Measurements from ENCODE around the gene KCNJ11.

KCNJ11 gene

GRCh38 chr11:17416492-17416891, 28.0 kb upstream of the KCNJ11 start:
- no peak for TF ChIP-seq POLR2A (IDR thresholded peaks at IDR 0.05; ENCODE audit: low read depth, low read length)
- no peak for TF ChIP-seq TAF1 (IDR thresholded peaks at IDR 0.05; ENCODE audit: borderline replicate concordance, low read depth, low read length)
- TF ChIP-seq POLR2AphosphoS5 (IDR thresholded peaks at IDR 0.05; ENCODE audit: low read depth, low read length): no peak
- FAIRE-seq (no peak), DNase-seq (ENCODE audit: insufficient read length) (no peak)

DNA sequence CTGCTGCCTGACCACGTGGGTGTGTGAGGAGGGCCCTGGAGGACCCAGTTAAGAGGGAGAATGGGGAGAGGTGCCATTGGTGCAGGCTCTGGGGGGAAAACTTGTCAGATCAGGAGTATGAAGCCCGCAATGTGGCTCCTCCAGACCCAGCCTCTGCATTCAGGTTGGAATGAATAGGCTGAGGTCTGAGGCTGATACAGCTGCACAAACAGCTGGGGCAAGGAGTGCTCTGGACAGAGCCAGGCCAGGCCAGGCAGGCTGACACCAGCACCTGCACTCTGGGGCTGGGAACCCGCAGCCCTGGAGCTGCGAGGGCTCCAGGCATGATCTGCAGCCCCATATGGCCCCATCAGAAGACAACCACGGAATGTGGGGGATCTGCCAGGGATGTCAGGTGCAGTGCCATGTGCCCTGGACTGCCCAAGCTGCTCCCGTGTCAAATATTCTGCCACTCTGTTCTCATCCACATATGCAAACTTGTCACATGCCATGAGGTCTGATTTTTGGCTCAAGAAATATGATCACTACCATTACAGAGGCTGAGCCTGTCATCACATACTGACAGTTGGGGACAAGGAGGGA, 27.2 kb upstream of the KCNJ11 start:
- TF ChIP-seq POLR2AphosphoS5 (IDR thresholded peaks at IDR 0.05; ENCODE audit: low read depth, low read length) (no peak), POLR2A (IDR thresholded peaks at IDR 0.05; ENCODE audit: low read depth, low read length) (no peak), TAF1 (IDR thresholded peaks at IDR 0.05; ENCODE audit: borderline replicate concordance, low read depth, low read length) (no peak)
- FAIRE-seq (no peak), DNase-seq (ENCODE audit: insufficient read length) (no peak)

DNA sequence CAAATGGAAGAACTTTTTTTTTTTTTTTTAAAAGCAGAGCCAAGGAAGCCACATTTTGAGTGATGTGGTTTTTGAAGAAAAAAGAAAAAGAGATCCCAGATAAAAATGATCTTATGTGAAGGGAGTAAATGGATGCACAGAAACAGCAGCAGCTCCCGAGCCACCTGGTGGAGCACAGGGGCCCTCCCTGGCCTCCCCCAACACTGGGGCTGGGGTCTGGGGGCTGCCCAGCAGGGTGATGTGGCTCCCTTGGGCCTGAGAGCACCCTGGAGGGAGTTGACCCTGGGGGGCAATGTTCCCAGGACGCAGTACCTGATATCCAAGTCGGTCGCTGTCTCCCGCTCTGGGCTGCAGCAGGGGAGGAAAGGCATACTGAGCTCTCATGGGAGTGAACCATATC, 26.5 kb upstream of the KCNJ11 start:
- FAIRE-seq: no peak
- no peak for DNase-seq (ENCODE audit: insufficient read length)

DNA sequence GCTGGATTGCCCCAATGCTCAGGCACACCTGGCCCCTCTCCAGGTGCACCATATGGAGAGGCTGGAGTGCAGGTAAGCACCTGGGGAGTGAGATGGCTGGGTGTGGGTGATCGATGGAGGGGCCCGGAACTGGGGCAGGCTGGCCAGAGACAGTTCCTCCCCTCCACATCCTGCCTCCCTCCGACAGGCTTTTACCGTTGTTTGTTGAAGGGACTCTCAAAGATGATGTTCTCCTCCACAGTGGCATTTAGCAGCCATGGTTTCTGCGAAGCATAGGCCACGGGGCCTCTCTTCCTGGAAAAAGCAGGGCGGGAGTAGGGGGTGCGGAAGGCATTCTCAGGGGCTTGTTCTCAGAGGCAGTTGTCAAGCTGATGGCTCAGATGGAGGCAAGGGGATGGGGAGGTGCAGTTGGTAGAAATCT, 25.9 kb upstream of the KCNJ11 start:
- TF ChIP-seq POLR2A (IDR thresholded peaks at IDR 0.05; ENCODE audit: low read depth, low read length): no peak
- TF ChIP-seq POLR2AphosphoS5 (IDR thresholded peaks at IDR 0.05; ENCODE audit: low read depth, low read length): no peak
- no peak for TF ChIP-seq TAF1 (IDR thresholded peaks at IDR 0.05; ENCODE audit: borderline replicate concordance, low read depth, low read length)
- DNase-seq (ENCODE audit: insufficient read length): no peak
- FAIRE-seq: no peak

More for the DNA sequence above, 26.5 kb upstream of the KCNJ11 start:
- no peak for TF ChIP-seq TAF1 (IDR thresholded peaks at IDR 0.05; ENCODE audit: borderline replicate concordance, low read depth, low read length)
- TF ChIP-seq POLR2A (IDR thresholded peaks at IDR 0.05; ENCODE audit: low read depth, low read length): no peak
- TF ChIP-seq POLR2AphosphoS5 (IDR thresholded peaks at IDR 0.05; ENCODE audit: low read depth, low read length): no peak

DNA sequence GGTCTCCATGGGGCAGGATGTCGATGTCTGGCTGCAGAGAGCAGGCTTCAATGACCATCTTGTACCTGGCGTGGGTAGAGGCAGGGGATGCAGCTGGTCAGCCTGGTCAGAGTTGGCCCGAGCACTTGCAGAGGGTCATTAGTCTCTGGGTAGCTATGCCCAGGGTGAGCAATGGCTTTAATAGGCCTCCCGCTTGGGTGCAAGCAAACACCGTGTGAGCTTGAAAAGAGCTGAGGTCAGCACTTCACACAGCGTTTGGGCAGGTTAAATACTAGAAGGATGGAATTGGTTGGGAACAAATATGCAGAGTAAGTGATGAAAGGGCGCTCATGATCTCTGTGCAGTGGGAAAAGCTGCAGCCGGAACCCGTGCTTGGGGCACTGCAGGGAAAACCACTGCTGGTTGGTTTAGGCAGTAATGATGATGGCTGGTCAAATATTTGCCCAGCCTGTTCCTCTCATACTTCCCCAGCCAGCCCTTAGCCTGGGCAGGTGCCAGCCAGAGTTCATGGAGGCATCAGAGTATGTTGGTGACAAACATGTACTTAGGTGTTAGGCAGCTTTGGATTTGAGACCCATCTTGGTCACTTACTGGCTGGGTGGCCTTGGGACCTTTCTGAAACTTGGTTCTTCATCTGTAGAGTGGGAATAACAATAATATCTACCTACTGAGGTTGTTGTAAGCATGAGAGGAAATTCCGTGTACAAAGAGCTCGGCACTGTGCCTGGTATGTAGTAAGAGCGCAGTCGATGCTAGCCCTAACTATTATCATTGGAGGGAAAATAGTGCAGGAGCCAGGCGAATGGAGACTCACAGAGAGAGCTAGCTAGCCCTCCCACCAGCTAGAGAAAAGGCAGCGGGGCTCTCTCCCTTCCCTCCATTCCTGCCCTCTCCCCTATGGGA, 25.2 kb upstream of the KCNJ11 start:
- DNase-seq (ENCODE audit: insufficient read length) (no peak), FAIRE-seq (no peak)
- no peak for TF ChIP-seq POLR2AphosphoS5 (IDR thresholded peaks at IDR 0.05; ENCODE audit: low read depth, low read length)
- no peak for TF ChIP-seq TAF1 (IDR thresholded peaks at IDR 0.05; ENCODE audit: borderline replicate concordance, low read depth, low read length)
- no peak for TF ChIP-seq POLR2A (IDR thresholded peaks at IDR 0.05; ENCODE audit: low read depth, low read length)

GRCh38 chr11:17412488-17413180, 24.2 kb upstream of the KCNJ11 start:
- no peak for DNase-seq (ENCODE audit: insufficient read length)
- FAIRE-seq: no peak
- TF ChIP-seq POLR2AphosphoS5 (IDR thresholded peaks at IDR 0.05; ENCODE audit: low read depth, low read length): no peak
- no peak for TF ChIP-seq TAF1 (IDR thresholded peaks at IDR 0.05; ENCODE audit: borderline replicate concordance, low read depth, low read length)
- no peak for TF ChIP-seq POLR2A (IDR thresholded peaks at IDR 0.05; ENCODE audit: low read depth, low read length)

GRCh38 chr11:17411418-17411817, 23.0 kb upstream of the KCNJ11 start:
- FAIRE-seq: no peak
- DNase-seq (ENCODE audit: insufficient read length): no peak
- TF ChIP-seq POLR2A (IDR thresholded peaks at IDR 0.05; ENCODE audit: low read depth, low read length) (no peak), POLR2AphosphoS5 (IDR thresholded peaks at IDR 0.05; ENCODE audit: low read depth, low read length) (no peak), TAF1 (IDR thresholded peaks at IDR 0.05; ENCODE audit: borderline replicate concordance, low read depth, low read length) (no peak)

- no peak for DNase-seq (ENCODE audit: insufficient read length)
- no peak for FAIRE-seq
- TF ChIP-seq TAF1 (IDR thresholded peaks at IDR 0.05; ENCODE audit: borderline replicate concordance, low read depth, low read length): no peak
- TF ChIP-seq POLR2AphosphoS5 (IDR thresholded peaks at IDR 0.05; ENCODE audit: low read depth, low read length): no peak
- TF ChIP-seq POLR2A (IDR thresholded peaks at IDR 0.05; ENCODE audit: low read depth, low read length): no peak
Observed at GRCh38 chr11:17410606-17411379, 22.3 kb upstream of the KCNJ11 start.

DNA sequence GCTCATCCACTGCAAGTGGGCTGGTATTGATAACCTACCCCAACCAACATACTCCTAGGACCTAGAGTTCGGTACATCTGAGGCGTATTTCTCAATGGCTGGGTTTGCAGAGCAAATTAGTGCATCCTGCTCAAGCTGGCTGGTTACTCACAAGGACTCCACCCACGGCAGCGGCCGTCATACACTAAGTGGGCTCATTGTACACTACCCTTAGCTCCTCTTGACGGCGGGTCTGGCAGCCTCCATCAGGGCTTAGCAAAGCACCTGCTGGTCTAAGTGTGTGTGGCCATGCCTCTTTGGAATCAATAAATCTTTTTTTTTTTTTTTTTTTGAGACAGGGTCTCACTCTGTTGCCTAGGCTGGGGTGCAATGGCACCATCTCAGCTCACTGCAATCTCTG, 20.2 kb upstream of the KCNJ11 start:
- TF ChIP-seq POLR2AphosphoS5 (IDR thresholded peaks at IDR 0.05; ENCODE audit: low read depth, low read length) (no peak), TAF1 (IDR thresholded peaks at IDR 0.05; ENCODE audit: borderline replicate concordance, low read depth, low read length) (no peak), POLR2A (IDR thresholded peaks at IDR 0.05; ENCODE audit: low read depth, low read length) (no peak)
- FAIRE-seq: no peak
- DNase-seq (ENCODE audit: insufficient read length): no peak

- FAIRE-seq (no peak), DNase-seq (ENCODE audit: insufficient read length) (no peak)
- no peak for TF ChIP-seq TAF1 (IDR thresholded peaks at IDR 0.05; ENCODE audit: borderline replicate concordance, low read depth, low read length)
- TF ChIP-seq POLR2A (IDR thresholded peaks at IDR 0.05; ENCODE audit: low read depth, low read length): no peak
- TF ChIP-seq POLR2AphosphoS5 (IDR thresholded peaks at IDR 0.05; ENCODE audit: low read depth, low read length): no peak
Observed at GRCh38 chr11:17408026-17408425, 19.6 kb upstream of the KCNJ11 start.

DNA sequence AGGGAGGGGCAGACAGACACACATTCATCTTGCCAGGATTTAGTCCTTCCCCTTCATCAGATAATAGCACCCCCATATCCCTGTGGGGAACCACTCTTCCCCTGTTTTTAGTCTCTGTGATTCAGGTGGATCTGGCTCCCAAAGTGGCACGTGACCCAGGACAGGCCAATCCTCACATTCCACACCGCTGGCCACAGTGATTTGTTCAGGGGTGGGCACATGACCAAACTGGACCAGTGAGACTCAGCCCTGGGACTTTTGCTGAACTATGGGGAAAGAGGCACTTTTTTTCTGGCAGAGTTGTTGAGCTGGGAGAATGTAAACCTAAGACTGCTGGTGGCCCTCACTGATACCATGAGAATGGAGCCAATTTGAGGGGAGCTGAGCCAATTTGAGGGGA, 19.1 kb upstream of the KCNJ11 start:
- FAIRE-seq (no peak), DNase-seq (ENCODE audit: insufficient read length) (no peak)
- TF ChIP-seq POLR2A (IDR thresholded peaks at IDR 0.05; ENCODE audit: low read depth, low read length) (no peak), POLR2AphosphoS5 (IDR thresholded peaks at IDR 0.05; ENCODE audit: low read depth, low read length) (no peak), TAF1 (IDR thresholded peaks at IDR 0.05; ENCODE audit: borderline replicate concordance, low read depth, low read length) (no peak)

All from GM12892 (cell line).